ENCODE results near the gene CDH13.

Gene CDH13

GRCh38 chr16:82761858-82762257 lies 135.1 kb downstream of the CDH13 start:
- Histone ChIP-seq H3K9me3 (ENCODE audit: control insufficient read depth in 5 of 5, low read length in 5 of 5) (no peaks in the 10 kb centered on the region), H3K9ac (ENCODE audit: low read length in 5 of 5) (no peak overlapping the region), H3K4me3 (ENCODE audit: low read depth in 1 of 5, low read length in 5 of 5) (peak overlapping the region in 4 of 5 donors; percentile 17 to 46 (median 38)), H3K27me3 (ENCODE audit: control insufficient read depth in 5 of 5, insufficient read depth in 4 of 5, low read length in 5 of 5) (peaks cover 0 to 2% (median 0%) of the 10 kb centered on the region in 5 donors), H3K4me1 (ENCODE audit: control insufficient read depth in 5 of 5, insufficient read depth in 5 of 5, low read length in 5 of 5) (peaks cover 0 to 10% (median 0%) of the 10 kb centered on the region in 5 donors), H3K36me3 (ENCODE audit: control insufficient read depth in 5 of 5, insufficient read depth in 5 of 5, low read length in 5 of 5) (no peaks in the 10 kb centered on the region), H3K27ac (ENCODE audit: low read depth, low read length) (no peak overlapping the region)

- H3K36me3 ChIP-seq (ENCODE audit: control insufficient read depth in 5 of 5, insufficient read depth in 5 of 5, low read length in 5 of 5): no peaks in the 10 kb centered on the region
- H3K27ac ChIP-seq (ENCODE audit: low read depth, low read length): no peak overlapping the region
- H3K27me3 ChIP-seq (ENCODE audit: control insufficient read depth in 5 of 5, insufficient read depth in 4 of 5, low read length in 5 of 5): peaks cover 0 to 1% (median 0%) of the 10 kb centered on the region in 5 donors
- no peaks in the 10 kb centered on the region for H3K9me3 ChIP-seq (ENCODE audit: control insufficient read depth in 5 of 5, low read length in 5 of 5)
- H3K4me3 ChIP-seq (ENCODE audit: low read depth in 1 of 5, low read length in 5 of 5): no peak overlapping the region
- no peak overlapping the region for H3K9ac ChIP-seq (ENCODE audit: low read length in 5 of 5)
- H3K4me1 ChIP-seq (ENCODE audit: control insufficient read depth in 5 of 5, insufficient read depth in 5 of 5, low read length in 5 of 5): peaks cover 0 to 10% (median 0%) of the 10 kb centered on the region in 5 donors
Measured at GRCh38 chr16:82763371-82763770, 136.6 kb downstream of the CDH13 start.

- Histone ChIP-seq H3K36me3 (ENCODE audit: control insufficient read depth in 5 of 5, insufficient read depth in 5 of 5, low read length in 5 of 5) (no peaks in the 10 kb centered on the region), H3K9me3 (ENCODE audit: control insufficient read depth in 5 of 5, low read length in 5 of 5) (no peaks in the 10 kb centered on the region), H3K4me3 (ENCODE audit: low read depth in 1 of 5, low read length in 5 of 5) (no peak overlapping the region), H3K9ac (ENCODE audit: low read length in 5 of 5) (no peak overlapping the region), H3K4me1 (ENCODE audit: control insufficient read depth in 5 of 5, insufficient read depth in 5 of 5, low read length in 5 of 5) (peaks cover 0 to 7% (median 0%) of the 10 kb centered on the region in 5 donors), H3K27ac (ENCODE audit: low read depth, low read length) (no peak overlapping the region), H3K27me3 (ENCODE audit: control insufficient read depth in 5 of 5, insufficient read depth in 4 of 5, low read length in 5 of 5) (no peaks in the 10 kb centered on the region)
Measured at GRCh38 chr16:82767198-82767597, 140.4 kb downstream of the CDH13 start.

DNA sequence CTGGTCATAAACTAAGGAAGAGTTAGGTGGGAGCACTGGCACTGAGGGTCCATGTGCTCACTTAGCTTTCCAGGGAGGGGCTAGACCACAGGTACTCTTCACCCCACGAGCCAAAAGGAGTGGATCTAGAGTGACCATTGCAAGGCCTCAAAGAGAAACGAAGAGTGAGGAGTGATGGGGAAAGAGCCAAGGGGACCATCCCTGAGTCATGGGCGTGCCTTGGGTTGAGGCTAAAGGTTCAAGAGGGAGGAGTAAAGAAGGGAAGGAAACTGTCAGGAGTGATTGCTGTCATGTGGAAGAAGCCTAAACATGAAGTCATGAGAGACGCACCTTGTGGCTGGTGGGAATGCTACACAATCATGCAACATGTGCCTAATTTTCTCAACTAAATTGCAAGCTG lies 141.0 kb downstream of the CDH13 start:
- no peak overlapping the region for H3K9ac ChIP-seq (ENCODE audit: low read length in 5 of 5)
- no peaks in the 10 kb centered on the region for H3K9me3 ChIP-seq (ENCODE audit: control insufficient read depth in 5 of 5, low read length in 5 of 5)
- peaks cover 0 to 7% (median 0%) of the 10 kb centered on the region in 5 donors for H3K4me1 ChIP-seq (ENCODE audit: control insufficient read depth in 5 of 5, insufficient read depth in 5 of 5, low read length in 5 of 5)
- no peak overlapping the region for H3K4me3 ChIP-seq (ENCODE audit: low read depth in 1 of 5, low read length in 5 of 5)
- no peaks in the 10 kb centered on the region for H3K36me3 ChIP-seq (ENCODE audit: control insufficient read depth in 5 of 5, insufficient read depth in 5 of 5, low read length in 5 of 5)
- no peak overlapping the region for H3K27ac ChIP-seq (ENCODE audit: low read depth, low read length)
- H3K27me3 ChIP-seq (ENCODE audit: control insufficient read depth in 5 of 5, insufficient read depth in 4 of 5, low read length in 5 of 5): no peaks in the 10 kb centered on the region

DNA sequence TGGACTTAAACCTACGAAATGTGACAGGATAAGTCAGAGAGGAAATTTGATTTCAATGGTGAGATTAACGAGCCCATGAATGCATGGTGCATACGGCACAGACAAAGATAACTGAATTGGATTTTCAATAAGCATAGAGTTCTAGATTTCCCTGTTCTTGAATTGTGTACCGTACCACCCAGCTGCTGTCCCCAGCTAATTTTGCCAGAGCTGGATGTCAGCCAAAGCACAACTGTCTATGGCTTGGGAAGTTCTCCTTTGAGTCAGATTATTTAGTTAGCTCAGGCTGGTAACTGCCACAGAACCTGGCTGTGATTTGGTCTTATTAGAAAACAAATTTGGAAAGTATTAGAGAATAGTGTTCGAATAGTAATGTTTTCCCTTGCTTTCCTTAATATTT lies 143.1 kb downstream of the CDH13 start:
- Histone ChIP-seq H3K36me3 (ENCODE audit: control insufficient read depth in 5 of 5, insufficient read depth in 5 of 5, low read length in 5 of 5) (no peaks in the 10 kb centered on the region), H3K27ac (ENCODE audit: low read depth, low read length) (no peak overlapping the region), H3K9me3 (ENCODE audit: control insufficient read depth in 5 of 5, low read length in 5 of 5) (no peaks in the 10 kb centered on the region), H3K9ac (ENCODE audit: low read length in 5 of 5) (no peak overlapping the region), H3K4me1 (ENCODE audit: control insufficient read depth in 5 of 5, insufficient read depth in 5 of 5, low read length in 5 of 5) (peaks cover 0 to 7% (median 0%) of the 10 kb centered on the region in 5 donors), H3K4me3 (ENCODE audit: low read depth in 1 of 5, low read length in 5 of 5) (no peak overlapping the region), H3K27me3 (ENCODE audit: control insufficient read depth in 5 of 5, insufficient read depth in 4 of 5, low read length in 5 of 5) (no peaks in the 10 kb centered on the region)

DNA sequence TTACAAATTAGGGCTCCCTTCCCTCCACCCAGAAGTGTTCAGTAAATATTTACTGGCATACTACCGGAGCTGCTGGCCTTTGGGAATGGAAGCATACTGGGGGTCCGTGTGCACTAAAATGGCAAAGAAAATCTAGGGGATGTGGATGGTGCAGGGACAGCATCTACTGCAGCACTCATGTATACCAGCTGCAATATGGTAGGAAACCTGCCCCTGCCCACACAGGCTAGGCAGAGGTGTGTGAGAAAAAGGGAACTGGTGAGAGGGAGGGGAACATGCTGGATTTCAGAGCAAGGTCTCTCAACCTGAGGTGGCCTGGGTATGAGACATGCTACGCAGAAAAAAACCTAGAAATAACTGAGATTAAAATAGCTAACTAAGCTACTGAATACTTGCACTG lies 145.4 kb downstream of the CDH13 start:
- no peaks in the 10 kb centered on the region for H3K27me3 ChIP-seq (ENCODE audit: control insufficient read depth in 5 of 5, insufficient read depth in 4 of 5, low read length in 5 of 5)
- H3K36me3 ChIP-seq (ENCODE audit: control insufficient read depth in 5 of 5, insufficient read depth in 5 of 5, low read length in 5 of 5): no peaks in the 10 kb centered on the region
- H3K4me1 ChIP-seq (ENCODE audit: control insufficient read depth in 5 of 5, insufficient read depth in 5 of 5, low read length in 5 of 5): peaks cover 0 to 12% (median 0%) of the 10 kb centered on the region in 5 donors
- H3K9ac ChIP-seq (ENCODE audit: low read length in 5 of 5): no peak overlapping the region
- no peak overlapping the region for H3K4me3 ChIP-seq (ENCODE audit: low read depth in 1 of 5, low read length in 5 of 5)
- H3K9me3 ChIP-seq (ENCODE audit: control insufficient read depth in 5 of 5, low read length in 5 of 5): no peaks in the 10 kb centered on the region
- no peak overlapping the region for H3K27ac ChIP-seq (ENCODE audit: low read depth, low read length)

- Histone ChIP-seq H3K27me3 (ENCODE audit: control insufficient read depth in 5 of 5, insufficient read depth in 4 of 5, low read length in 5 of 5) (peaks cover 0 to 4% (median 0%) of the 10 kb centered on the region in 5 donors), H3K4me1 (ENCODE audit: control insufficient read depth in 5 of 5, insufficient read depth in 5 of 5, low read length in 5 of 5) (peaks cover 0 to 12% (median 0%) of the 10 kb centered on the region in 5 donors), H3K27ac (ENCODE audit: low read depth, low read length) (no peak overlapping the region), H3K9ac (ENCODE audit: low read length in 5 of 5) (no peak overlapping the region), H3K4me3 (ENCODE audit: low read depth in 1 of 5, low read length in 5 of 5) (no peak overlapping the region), H3K9me3 (ENCODE audit: control insufficient read depth in 5 of 5, low read length in 5 of 5) (no peaks in the 10 kb centered on the region), H3K36me3 (ENCODE audit: control insufficient read depth in 5 of 5, insufficient read depth in 5 of 5, low read length in 5 of 5) (no peaks in the 10 kb centered on the region)
Measured at GRCh38 chr16:82773018-82773417, 146.2 kb downstream of the CDH13 start.

- Histone ChIP-seq H3K36me3 (ENCODE audit: control insufficient read depth in 5 of 5, insufficient read depth in 5 of 5, low read length in 5 of 5) (no peaks in the 10 kb centered on the region), H3K4me3 (ENCODE audit: low read depth in 1 of 5, low read length in 5 of 5) (no peak overlapping the region), H3K4me1 (ENCODE audit: control insufficient read depth in 5 of 5, insufficient read depth in 5 of 5, low read length in 5 of 5) (peaks cover 0 to 11% (median 0%) of the 10 kb centered on the region in 5 donors), H3K27me3 (ENCODE audit: control insufficient read depth in 5 of 5, insufficient read depth in 4 of 5, low read length in 5 of 5) (peaks cover 0 to 8% (median 0%) of the 10 kb centered on the region in 5 donors), H3K27ac (ENCODE audit: low read depth, low read length) (no peak overlapping the region), H3K9ac (ENCODE audit: low read length in 5 of 5) (no peak overlapping the region), H3K9me3 (ENCODE audit: control insufficient read depth in 5 of 5, low read length in 5 of 5) (no peaks in the 10 kb centered on the region)
Measured at GRCh38 chr16:82776470-82777146, 149.8 kb downstream of the CDH13 start.

- Histone ChIP-seq H3K4me3 (ENCODE audit: low read depth in 1 of 5, low read length in 5 of 5) (no peak overlapping the region), H3K4me1 (ENCODE audit: control insufficient read depth in 5 of 5, insufficient read depth in 5 of 5, low read length in 5 of 5) (peaks cover 0 to 23% (median 0%) of the 10 kb centered on the region in 5 donors), H3K9me3 (ENCODE audit: control insufficient read depth in 5 of 5, low read length in 5 of 5) (no peaks in the 10 kb centered on the region), H3K27ac (ENCODE audit: low read depth, low read length) (no peak overlapping the region), H3K27me3 (ENCODE audit: control insufficient read depth in 5 of 5, insufficient read depth in 4 of 5, low read length in 5 of 5) (peaks cover 0 to 8% (median 0%) of the 10 kb centered on the region in 5 donors), H3K36me3 (ENCODE audit: control insufficient read depth in 5 of 5, insufficient read depth in 5 of 5, low read length in 5 of 5) (no peaks in the 10 kb centered on the region), H3K9ac (ENCODE audit: low read length in 5 of 5) (no peak overlapping the region)
Measured at GRCh38 chr16:82782715-82783251, 156.0 kb downstream of the CDH13 start.

GRCh38 chr16:82783933-82784572 lies 157.3 kb downstream of the CDH13 start:
- Histone ChIP-seq H3K27me3 (ENCODE audit: control insufficient read depth in 5 of 5, insufficient read depth in 4 of 5, low read length in 5 of 5) (peaks cover 0 to 8% (median 0%) of the 10 kb centered on the region in 5 donors), H3K4me3 (ENCODE audit: low read depth in 1 of 5, low read length in 5 of 5) (no peak overlapping the region), H3K9ac (ENCODE audit: low read length in 5 of 5) (no peak overlapping the region), H3K36me3 (ENCODE audit: control insufficient read depth in 5 of 5, insufficient read depth in 5 of 5, low read length in 5 of 5) (no peaks in the 10 kb centered on the region), H3K27ac (ENCODE audit: low read depth, low read length) (no peak overlapping the region), H3K4me1 (ENCODE audit: control insufficient read depth in 5 of 5, insufficient read depth in 5 of 5, low read length in 5 of 5) (peaks cover 0 to 23% (median 0%) of the 10 kb centered on the region in 5 donors), H3K9me3 (ENCODE audit: control insufficient read depth in 5 of 5, low read length in 5 of 5) (no peaks in the 10 kb centered on the region)
